AG20443 (cell line): ENCODE results near the gene C12orf75.
"Not testable (repeated sequence)": the region's sequence is repeated elsewhere in the genome, so short reads cannot be mapped to it uniquely, and the experiment has no call there.

Experiments used
- DNase-seq: peaks from one replicate; pipeline ENCODE4 v3.0.0; 2012; ENCODE audit warnings: low spot score, mixed read lengths

The C12orf75 gene

DNA sequence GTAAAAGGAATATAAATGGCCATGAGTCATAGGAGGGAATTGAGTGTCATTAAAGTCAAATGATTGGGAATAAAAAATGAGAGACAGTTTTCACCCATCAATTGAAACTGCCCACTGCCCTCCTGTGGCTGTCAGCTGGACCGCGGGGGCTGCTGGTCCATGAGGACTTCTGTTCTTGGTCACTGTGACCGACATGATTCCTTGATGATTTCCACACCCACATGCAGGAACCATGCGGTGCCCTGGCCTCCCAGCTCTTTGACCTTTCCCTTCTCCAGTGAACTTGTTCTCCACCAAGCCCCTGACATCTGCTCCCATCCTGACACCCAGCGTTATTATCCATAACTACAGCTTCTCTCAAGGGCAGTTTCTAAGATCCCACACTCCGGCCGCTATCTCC, 48.4 kb downstream of the C12orf75 start:
- no peak for DNase-seq

DNA sequence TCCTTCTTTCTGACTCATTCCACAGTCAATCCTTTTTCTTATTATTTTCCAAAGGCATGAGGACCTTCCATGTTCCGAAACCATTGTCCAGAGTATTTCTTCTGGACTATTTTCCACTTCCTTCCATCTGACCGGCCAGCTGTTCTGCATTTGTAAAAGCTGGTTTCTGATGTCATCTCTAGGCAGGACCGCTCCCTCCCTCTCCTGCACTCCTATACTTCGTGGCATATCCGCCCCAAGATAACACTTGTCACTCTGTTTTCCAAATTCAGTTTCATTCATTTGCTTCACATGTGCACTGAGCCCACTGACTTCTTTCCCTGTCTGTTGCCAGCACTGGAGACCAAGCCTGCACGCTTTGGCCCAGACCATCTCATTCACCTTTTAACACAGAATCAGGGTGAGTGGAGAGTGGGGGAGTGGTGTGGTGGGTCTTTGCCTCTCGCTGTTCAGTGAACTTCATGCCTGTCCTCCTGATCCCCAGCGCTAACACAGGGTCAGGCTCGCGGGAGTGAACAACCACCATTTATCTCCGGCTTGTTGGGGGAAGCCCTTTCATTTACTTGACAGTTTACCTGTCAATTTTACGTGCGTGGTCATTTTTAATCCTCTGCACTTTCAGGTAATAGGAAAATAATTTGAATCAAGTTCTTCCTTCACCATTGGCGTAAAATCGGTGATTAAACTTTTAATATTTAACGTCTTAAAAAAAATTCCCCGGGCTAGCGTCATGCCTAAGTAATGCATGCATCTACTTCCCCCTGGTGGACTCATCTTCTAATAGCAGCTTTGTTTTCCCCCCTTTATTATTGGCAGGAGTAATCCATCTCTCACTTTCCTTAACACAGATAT, 52.5 kb downstream of the C12orf75 start:
- peak; percentile 78 for DNase-seq

DNA sequence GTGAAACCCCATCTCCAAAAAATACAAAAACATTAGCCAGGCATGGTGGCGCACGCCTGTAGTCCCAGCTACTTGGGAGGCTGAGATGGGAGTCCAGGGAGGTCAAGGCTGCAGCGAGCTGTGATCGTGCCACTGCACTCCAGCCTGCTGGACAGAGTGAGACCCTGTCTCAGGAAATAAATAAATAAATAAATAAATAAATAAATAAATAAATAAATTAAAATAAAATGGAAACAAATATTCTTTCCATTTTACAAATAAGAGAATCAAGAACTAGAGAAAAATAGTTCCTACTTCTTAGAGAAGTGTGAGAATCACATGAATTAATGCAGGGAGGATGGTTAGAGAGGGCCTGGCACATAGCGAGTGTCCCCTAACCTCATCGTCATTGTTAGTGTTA, 53.7 kb downstream of the C12orf75 start:
- no peak for DNase-seq

DNA sequence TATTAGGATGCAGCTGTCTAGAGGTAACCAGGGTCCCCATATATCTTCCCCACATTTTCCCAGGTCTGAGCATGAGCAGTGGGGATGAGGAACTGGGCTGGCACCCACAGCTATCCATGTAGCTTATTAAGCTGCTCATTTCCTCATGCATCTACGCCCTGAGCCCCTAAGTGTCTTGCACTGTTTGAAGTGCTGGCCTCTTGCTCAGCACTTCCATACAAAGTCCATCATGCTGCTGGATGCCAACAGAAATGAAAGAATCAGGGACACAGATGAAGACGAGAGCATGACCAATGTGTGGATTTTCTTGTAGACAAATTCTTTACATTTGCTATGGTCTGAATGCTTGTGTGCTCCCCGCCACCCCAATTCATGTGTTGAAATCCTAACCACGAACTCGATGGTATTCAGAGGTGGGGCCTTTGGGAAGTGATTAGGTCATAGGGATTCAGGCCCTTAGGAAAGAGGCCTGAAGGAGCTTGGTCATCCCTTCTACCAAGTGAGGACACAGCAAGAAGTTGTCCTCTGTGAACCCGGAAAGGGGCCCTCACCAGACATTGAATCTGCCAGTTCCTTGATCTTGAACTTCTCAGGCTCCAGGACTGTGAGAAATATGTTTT, 54.5 kb downstream of the C12orf75 start:
- peak; percentile 60 for DNase-seq

DNA sequence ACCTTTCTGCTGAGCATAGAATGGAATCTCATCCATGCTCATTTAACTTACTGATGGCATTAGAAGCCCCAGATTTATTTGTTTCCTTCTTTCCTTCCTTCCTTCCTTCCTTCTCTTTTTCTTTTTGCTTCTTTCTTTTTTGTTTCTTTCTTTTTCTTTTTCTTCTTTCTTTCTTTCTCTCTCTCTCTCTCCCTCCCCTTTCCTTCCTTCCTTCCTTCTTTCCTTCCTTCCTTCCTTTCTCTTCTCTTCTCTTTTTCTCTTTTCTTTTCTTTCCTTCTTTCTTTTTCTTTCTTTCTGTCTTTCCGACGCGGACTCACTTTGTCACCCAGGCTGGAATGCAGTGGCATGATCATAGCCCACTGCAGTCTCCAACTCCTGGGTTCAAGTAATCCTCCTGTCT, 55.9 kb downstream of the C12orf75 start:
- no peak for DNase-seq

DNA sequence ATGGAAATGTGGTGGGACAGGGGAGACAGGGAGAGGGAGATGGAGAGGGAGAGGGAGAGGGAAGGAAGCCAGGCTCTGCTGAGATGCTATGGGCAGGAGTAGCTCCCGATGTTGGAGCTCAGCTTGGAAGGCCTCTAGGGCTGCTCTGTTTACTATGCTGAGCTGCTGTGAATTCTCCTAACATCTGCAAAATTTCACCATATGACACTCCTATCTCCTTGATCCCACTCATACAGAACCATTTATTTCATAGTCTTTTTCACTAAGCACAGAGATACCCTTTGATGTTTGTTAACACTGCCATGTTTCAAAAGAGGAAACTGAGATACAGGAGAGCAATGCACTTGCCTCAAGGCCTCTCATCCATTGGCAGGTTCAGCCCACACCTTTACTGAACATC, 60.7 kb downstream of the C12orf75 start:
- no peak for DNase-seq

DNA sequence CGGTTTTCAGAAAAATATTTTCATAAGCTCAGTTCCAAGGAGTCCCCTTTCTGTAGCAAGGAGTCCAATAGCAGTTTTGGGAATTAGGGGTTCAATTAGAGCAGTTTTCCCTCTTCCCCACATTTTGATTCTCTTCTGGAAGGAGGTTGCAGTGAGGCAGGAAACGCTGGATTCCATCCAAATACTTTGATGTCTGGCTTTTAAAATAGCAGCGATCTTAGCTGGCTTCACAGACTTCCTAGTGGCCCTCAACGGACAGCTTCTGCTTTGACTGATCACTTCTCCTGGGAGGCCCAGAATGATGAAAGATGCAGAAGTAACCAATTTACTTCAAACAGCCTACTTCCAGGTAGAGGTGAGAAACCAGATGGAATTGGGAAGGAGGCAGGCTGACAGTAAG, 63.1 kb downstream of the C12orf75 start:
- peak; percentile 46 for DNase-seq

DNA sequence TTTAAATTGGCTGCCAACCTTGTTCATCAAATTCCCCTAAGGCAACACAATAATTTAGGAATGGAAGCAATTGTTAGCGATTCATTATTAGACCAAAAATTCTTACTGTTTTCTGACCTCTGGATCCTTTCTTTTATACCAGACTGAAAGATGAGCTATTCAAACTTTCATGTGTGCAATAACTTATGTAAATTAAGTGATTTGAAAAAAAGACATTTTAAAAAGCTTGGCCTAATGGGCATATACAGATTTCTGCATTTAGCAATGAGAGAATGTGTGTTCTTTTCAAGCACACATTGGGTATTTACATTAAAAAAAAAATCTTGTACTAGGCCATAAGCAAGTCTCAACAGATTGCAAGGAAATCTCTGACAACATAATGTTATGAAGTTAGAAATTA, 65.5 kb downstream of the C12orf75 start:
- no peak for DNase-seq

DNA sequence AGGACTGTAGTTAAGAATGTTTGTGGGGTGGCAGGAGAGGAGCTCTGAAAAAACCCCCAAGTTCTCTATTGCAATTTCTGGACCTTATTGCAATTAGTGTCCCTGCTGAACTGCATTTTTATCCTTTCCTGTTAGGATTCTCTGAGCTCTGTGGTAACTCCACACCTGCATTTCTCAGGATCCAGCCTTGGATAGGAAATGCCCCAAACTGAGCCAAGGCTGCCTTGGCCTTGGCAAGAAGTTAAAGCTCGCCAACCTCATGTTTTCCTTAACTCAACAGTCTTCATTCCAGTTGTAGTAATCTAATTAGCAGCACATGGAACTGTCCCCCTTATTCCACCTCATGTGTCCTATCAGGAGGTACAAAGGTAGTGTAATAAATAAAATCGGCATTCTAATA, 66.5 kb downstream of the C12orf75 start:
- no peak for DNase-seq

DNA sequence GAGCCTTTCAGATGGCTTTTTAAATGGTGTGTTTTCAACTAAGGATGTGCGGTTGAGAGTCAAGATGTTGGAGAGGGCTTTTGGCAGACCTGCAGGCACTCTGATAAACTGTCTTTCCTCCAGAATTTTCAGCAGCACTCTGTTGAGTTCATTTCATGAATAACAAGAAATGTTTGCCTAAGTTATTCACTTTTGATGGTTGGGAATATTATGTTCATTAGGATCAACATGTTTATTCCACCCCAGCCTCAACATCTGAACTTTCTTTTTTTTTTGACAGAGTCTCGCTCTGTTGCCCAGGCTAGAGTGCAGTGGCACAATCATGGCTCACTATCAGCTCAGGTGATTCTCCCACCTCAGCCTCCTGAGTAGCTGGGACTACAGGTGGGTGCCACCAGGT, 68.4 kb downstream of the C12orf75 start:
- DNase-seq: no peak

DNA sequence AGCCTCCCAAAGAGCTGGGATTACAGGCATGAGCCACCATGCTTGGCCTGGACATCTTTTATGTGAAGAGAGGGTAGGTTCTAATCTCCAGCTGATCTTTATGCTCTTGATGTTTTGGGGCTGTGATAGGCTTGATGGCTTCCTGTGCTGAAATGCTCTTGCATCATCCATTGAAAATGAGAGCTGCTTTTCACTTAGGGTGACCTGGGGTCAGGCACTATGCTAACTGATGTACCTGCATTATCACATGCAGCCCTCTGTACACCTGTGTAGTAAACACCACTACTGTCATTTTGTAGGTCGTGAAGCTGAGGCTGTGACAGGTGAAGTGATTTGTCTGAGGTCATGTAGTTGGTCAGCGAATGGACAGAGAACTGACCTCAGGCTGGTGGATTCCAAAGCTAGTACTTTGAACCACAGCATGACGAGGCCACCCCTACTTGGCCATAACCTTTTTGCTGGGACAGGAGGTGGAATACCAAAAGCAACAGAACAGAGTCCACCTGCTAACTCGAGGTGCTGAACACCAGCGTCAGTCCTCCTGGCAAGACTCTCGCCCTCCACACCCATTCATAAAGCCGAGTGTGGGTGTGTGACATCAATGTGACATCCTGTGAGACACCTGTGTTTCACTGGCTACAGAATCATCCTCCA, 69.1 kb downstream of the C12orf75 start:
- DNase-seq: no peak

DNA sequence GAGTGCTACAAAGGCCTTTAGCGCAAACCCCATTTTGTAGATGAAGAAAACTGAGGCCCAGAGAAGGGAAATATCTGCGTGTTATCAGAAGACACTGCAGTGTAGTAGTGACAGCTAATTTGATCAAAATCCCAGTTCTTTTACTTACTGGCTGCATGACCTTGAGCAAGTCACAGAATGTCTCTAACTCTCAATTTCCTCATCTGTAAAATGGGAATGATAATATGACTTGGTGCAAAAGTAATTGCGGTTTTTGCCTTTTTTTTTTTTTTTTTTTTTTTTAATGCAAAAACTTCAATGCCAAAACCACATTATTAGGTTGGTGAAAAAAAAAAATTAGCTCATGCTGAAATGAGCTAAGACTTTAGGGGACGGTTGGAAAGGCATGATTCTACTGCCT, 69.7 kb downstream of the C12orf75 start:
- no peak for DNase-seq

DNA sequence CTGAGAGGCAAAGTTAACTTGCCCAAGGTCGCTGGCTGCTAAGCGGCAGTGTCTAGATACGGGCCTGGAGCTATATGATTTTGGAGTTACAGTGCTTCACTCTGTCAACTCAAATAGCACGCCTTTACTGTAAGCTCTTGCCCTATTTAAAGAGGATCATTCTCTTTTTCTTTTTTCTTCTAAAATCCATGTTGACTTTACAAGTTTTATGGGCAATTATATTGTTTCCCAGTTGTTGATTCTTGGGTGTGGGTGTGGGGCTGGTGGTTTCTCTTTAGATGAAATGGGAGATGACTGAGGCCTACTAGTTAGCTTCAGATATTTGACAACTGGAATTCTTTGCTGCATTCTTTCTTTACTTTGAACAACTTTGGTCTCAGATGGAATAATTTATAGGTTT, 70.7 kb downstream of the C12orf75 start:
- no peak for DNase-seq

DNA sequence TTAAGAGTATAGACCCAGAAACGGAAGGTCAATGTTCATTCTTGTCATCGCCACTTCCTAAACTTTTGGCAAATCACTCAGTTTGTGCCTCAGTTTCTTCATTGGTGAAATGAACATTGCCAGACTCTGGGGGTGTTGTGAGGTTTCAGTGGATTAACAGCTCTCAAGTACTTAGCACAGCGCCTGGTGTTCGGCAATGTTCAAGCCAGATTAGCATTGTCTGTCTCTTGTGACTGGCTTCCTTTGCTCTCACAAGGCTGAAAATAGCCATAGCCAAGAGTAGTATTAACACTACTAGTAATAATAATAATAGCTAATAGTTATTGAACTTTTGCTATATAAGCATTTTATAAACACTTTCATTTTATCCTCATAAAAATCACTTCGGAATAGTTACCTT, 71.9 kb downstream of the C12orf75 start:
- DNase-seq: no peak

DNA sequence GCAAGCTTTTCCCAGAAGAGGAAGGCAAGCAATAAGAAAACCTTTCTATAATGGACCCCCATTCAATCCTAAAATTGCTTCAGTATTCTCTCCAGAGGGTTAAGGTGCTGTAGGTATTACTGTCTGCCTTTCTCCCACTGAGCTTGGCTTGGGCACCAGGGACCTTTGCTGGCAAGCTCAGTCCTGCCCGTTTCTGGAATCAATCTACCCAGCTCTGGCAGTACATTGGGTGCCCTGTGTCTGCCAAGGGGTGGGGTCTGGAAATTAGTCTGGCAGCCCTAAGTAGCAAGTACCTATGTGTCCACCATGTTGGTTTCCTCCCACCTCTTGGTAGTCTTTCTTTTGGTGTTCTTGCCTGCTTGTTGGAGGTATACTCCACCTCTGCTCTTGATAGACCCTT, 72.6 kb downstream of the C12orf75 start:
- DNase-seq: no peak

DNA sequence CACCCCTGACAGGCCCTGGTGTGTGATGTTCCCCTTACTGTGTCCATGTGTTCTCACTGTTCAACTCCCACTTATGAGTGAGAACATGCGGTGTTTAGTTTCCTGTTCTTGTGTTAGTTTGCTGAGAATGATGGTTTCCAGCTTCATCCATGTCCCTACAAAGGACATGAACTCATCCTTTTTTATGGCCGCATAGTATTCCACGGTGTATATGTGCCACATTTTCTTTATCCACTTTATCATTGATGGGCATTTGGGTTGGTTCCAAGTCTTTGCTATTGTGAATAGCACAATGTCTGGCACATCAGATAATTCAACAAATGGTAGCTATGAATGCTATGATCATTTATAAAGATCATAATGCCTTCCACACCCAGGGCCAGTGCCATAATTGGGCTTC, 73.6 kb downstream of the C12orf75 start:
- not testable (repeated sequence) for DNase-seq

DNA sequence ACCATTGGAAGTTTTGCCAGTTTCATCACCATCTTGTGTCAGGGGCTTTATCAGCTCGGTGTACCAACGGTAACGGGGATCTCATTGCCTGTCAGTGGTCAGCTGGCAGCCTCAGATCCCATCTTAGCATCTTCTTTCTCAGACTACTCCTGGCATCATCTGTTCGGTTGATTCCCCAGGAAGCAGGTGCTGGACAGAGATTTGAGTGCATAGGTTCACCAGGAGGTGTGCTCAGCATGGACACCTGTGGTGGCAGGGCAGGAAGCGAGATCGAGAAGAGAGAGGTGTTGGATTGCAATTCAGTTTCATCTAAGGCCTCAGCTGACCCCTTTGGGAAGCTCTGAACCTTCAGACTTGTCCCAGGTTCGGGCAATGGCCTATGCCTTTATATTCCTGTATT, 76.0 kb downstream of the C12orf75 start:
- DNase-seq: no peak

DNA sequence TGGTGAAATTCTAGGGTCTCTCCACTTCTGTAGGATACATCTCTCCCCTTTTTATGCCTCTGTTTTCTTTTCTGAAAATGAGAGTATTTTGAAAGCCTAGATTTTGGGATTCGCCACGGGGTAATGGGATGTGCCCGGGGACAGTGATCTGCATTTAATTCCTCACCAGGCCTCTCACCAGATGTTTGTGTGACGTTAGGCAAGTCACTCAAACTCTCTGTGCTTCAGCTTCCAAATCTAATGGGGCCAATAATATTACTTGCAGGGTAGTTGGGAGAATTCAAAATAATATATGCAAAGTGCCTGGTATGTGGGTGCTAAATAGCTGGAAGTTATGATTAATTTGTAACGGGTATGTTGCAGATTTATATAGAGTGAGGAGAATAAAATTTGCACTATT, 78.8 kb downstream of the C12orf75 start:
- DNase-seq: no peak

DNA sequence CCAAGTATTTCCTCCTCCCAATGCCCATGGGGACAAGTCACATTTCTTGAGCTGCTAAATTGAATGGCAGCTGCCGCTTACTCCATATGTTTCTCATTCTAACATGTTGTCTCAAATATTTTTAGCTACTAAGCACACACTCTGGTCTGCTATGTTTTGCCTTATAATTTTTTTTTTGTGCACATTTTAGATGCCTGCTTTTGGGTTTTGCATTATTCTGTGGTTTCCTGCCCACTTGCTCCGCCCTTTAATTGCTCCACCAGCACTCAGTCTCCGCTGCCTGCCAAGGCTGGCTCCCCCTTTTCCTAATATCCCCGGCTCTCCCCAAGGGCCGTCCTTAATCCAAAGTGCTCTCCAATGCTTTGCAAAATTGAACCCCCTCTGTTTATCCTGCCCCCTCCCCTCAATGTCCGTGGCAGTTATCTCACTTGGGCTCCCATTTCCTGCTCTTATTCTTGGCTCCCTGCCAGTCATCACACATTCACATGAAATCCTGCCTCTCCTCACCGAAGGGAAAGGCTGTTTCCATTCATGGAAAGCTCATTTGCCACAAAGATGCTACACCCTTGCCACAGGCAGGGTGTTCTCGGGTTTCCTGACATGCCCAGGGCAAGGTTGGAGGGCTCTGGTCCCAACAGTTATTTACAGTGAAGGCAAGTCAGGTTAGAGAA, 79.4 kb downstream of the C12orf75 start:
- peak; percentile 77 for DNase-seq

DNA sequence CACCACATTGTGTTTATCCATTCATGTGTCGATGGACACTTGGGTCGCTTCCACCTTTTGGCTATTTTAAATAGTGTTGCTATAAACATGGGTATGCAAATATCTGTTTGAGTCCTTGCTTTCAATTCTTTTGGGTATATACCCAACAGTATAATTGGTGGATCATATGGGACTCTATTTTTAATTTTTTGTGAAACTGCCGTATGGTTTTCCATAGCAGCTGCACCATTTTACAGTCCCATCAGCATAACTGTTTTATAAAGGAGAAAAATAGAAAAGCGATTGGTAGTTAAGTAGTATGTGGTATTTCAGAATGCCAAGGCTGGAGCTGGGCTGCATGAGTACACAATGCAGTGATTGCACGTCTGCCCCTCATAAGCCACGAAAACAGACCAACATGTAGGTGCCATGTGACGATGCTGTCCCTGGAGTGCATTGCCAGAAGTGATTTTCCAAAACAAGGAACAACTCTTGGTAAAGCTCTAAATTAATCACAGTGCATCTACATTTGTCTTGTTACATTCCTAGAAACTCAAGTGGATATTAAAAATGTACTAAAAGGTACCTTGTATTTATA, 83.5 kb downstream of the C12orf75 start:
- no peak for DNase-seq

DNA sequence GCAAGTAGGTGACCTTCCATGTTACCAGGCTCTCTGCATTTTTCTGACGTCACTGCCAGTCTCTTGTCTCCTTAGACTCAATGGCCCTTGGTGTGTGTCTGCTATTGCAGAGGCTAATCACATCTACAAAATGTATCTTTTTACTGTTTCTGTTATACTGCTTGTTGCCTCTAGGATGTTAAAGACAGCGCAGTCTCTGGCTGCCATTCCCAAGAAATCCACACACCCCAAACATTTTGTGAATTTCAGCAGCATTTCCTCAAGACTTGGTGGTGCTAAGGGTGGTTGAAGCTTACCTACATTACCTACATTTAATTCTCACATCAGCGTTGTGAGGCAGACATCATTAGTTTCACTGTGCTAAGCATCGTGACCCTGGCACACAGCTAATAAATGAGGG, 87.2 kb downstream of the C12orf75 start:
- DNase-seq: no peak

DNA sequence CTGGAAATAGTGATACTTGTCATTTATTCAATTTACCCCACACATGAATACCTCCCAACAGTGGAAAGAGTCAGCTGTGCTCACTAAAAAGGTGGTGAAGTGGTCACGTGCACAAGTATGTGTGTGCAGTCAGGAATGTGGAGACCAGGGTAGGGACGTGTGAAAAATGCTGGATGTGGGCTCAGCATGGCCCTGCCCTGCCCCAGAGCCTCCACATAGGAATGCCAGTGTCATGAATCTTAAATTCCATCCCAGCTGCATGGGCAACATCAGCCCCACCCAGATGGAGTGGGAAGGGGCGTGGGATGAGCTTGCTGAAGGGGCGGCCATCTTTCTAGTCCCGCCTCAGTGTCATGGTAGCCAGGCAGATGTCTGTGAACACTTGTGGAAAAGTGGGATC, 87.7 kb downstream of the C12orf75 start:
- DNase-seq: peak; percentile 94
